GM12878 (cell line): ENCODE data around the gene P2RY11. TPM values are rescaled to one million over a fixed set of nuclear protein-coding genes. Genes with fewer than 3 reads are reported as not detected.

Source experiments
- ATAC-seq: fragments of 200-7000 bp; cut with Tn5 transposase; 3 replicates; pipeline ENCODE4 v1.9.1; 2020; ENCODE audit warnings: mild to moderate bottlenecking, moderate library complexity
- BruUV-seq: library from RNA; stranded (reverse); fragments of 400-500 nt; replicated peaks from 2 replicates; lab custom pipeline; 2021; lab: Mats Ljungman, UMichigan
- CTCF ChIA-PET: fragments of 300-600 bp; sonication (Branson Sonifier 250); formaldehyde crosslinking; extraction: SDS; loops from one replicate; lab custom pipeline; 2021; ENCODE audit warnings: inconsistent platforms; lab: Yijun Ruan, JAX
- POLR2A ChIA-PET: fragments of 350-600 bp; formaldehyde crosslinking; extraction: SDS; loops from one replicate; lab custom pipeline; 2021; ENCODE audit warnings: inconsistent platforms; lab: Charles Lee
- RAD21 ChIA-PET: fragments of 300-600 bp; sonication (Branson Sonifier 250); formaldehyde crosslinking; loops from one replicate; lab custom pipeline; 2023; ENCODE audit warnings: antibody characterized with exemption; ENCODE audit not compliant: unreplicated experiment; lab: Charles Lee
- SMC1A ChIA-PET: fragments of 300-600 bp; sonication (Branson Sonifier 250); formaldehyde crosslinking; loops from one replicate; lab custom pipeline; 2023; ENCODE audit not compliant: unreplicated experiment, uncharacterized antibody; lab: Charles Lee
- DNase-seq: peaks from one replicate; pipeline ENCODE4 v3.0.0-alpha.2; 2011; ENCODE audit warnings: low read depth, low spot score
- FAIRE-seq: peaks from 3 replicates; lab custom pipeline; 2011; peaks lifted over from hg19 to GRCh38; lab: Jason Lieb, UNC
- H2AFZ ChIP-seq: 2 replicates; pipeline ENCODE4 v1.6.0; 2011; ENCODE audit warnings: low read depth, low read length, control low read depth; ENCODE audit not compliant: control insufficient read depth
- H3K27ac ChIP-seq: 2 replicates; pipeline ENCODE4 v1.5.1; 2011; ENCODE audit warnings: control low read depth; ENCODE audit not compliant: control insufficient read depth, insufficient read depth
- H3K27me3 ChIP-seq, 2 experiments: replicated peaks in 1 of 2; 2 replicates each; pipeline versions ENCODE4 v1.6.0 to v1.6.1; 2011; ENCODE audit warnings: low read length in 1 of 2; ENCODE audit not compliant: control insufficient read depth in 2 of 2, insufficient read depth in 2 of 2
- H3K36me3 ChIP-seq, 2 experiments: 2 replicates each; pipeline ENCODE4 v1.5.1; 2011; ENCODE audit warnings: low read length in 1 of 2; ENCODE audit not compliant: control insufficient read depth in 2 of 2, insufficient read depth in 2 of 2
- H3K4me1 ChIP-seq: 2 replicates; pipeline ENCODE4 v1.6.1; 2011; ENCODE audit warnings: mild to moderate bottlenecking, low read length, moderate library complexity, mixed read lengths; ENCODE audit not compliant: control insufficient read depth, insufficient read depth
- H3K4me2 ChIP-seq: 2 replicates; pipeline ENCODE4 v1.6.0; 2011; ENCODE audit warnings: control low read depth; ENCODE audit not compliant: control insufficient read depth, insufficient read depth
- H3K4me3 ChIP-seq: fragments of 200-600 bp; sonication (generic); 2 replicates; pipeline ENCODE4 v1.5.1; 2016
- H3K79me2 ChIP-seq: 2 replicates; pipeline ENCODE4 v1.6.0; 2011; ENCODE audit warnings: low read length; ENCODE audit not compliant: control insufficient read depth, insufficient read depth
- H3K9ac ChIP-seq: 2 replicates; pipeline ENCODE4 v1.8.0; 2011; ENCODE audit warnings: low read length, control low read depth, mixed read lengths; ENCODE audit not compliant: control insufficient read depth, insufficient read depth
- H3K9me3 ChIP-seq: replicated peaks from 3 replicates; pipeline ENCODE4 v1.5.1; 2011; ENCODE audit warnings: mild to moderate bottlenecking, low read length; ENCODE audit not compliant: control insufficient read depth, insufficient read depth
- H4K20me1 ChIP-seq: 2 replicates; pipeline ENCODE4 v1.6.0; 2011; ENCODE audit not compliant: control insufficient read depth, insufficient read depth
- BCLAF1 ChIP-seq: fragments of 450-650 bp; IDR thresholded peaks from 2 replicates; pipeline ENCODE4 v1.6.1; 2017; ENCODE audit warnings: antibody characterized with exemption, mild to moderate bottlenecking, moderate library complexity
- CBFB ChIP-seq: IDR thresholded peaks from 2 replicates; pipeline ENCODE4 v1.6.1; 2016; ENCODE audit warnings: antibody characterized with exemption, low read depth
- CBX3 ChIP-seq: fragments of 200-600 bp; sonication (generic); IDR thresholded peaks from 2 replicates; pipeline ENCODE4 v1.6.1; 2016; ENCODE audit warnings: low read depth, borderline replicate concordance
- LARP7 ChIP-seq: fragments of 450-650 bp; IDR thresholded peaks from 2 replicates; pipeline ENCODE4 v1.6.1; 2017; ENCODE audit warnings: mild to moderate bottlenecking
- NBN ChIP-seq: fragments of 450-650 bp; IDR thresholded peaks from 2 replicates; pipeline ENCODE4 v1.6.1; 2016
- STAT1 ChIP-seq: fragments of 450-650 bp; conservative IDR thresholded peaks from 2 replicates; pipeline ENCODE4 v1.6.1; 2014; ENCODE audit warnings: antibody characterized with exemption, mild to moderate bottlenecking
- ZNF217 ChIP-seq: fragments of 450-650 bp; IDR thresholded peaks from 2 replicates; pipeline ENCODE4 v1.6.1; 2017; ENCODE audit warnings: antibody characterized with exemption, mild to moderate bottlenecking
- WGBS: methylation state at CpG from one replicate; pipeline ENCODE4 v1.1.6; 2016; ENCODE audit warnings: low lambda C conversion rate; ENCODE audit not compliant: insufficient replicate concordance, insufficient coverage; ENCODE audit errors: missing lambda C conversion rate; 5-methylcytosine and 5-hydroxymethylcytosine counted together
- in situ Hi-C: fragments of 300-500 bp; cut with MboI; formaldehyde crosslinking; loops from 9 replicates; pipeline ENCODE4 v1.14.3; 2018; ENCODE audit warnings: mixed read lengths
- intact Hi-C: fragments of 100-400 bp; cut with micrococcal nuclease; formaldehyde crosslinking; loops from one replicate; pipeline ENCODE4 v1.14.2; 2022; ENCODE audit not compliant: unreplicated experiment
- polyA plus RNA-seq, 11 experiments: library from polyadenylated mRNA; depleted of rRNA in 4 of 11; unstranded in 6 of 11; stranded (reverse) in 5 of 11; fragments of >200 nt; fragmentation: Nextera tagmentation in 4 of 11; fragmentation: Illumina TruSeq in 1 of 11; extraction: Ambion mirVana in 4 of 11; extraction: Trizol in 1 of 11; gene quantifications; 1 replicate in 1 of 11; 2 replicates in 10 of 11; pipeline versions ENCODE4 v1.2.1 to v1.2.3, GENCODE V29; 2011 to 2016; ENCODE audit warnings: inconsistent platforms in 2 of 11, missing spikeins in 2 of 11, low read depth in 1 of 11
- total RNA-seq, 4 experiments: library from RNA; depleted of rRNA in 3 of 4; stranded (reverse); fragments of >200 nt in 3 of 4; fragmentation: Illumina TruSeq in 1 of 4; extraction: Trizol in 1 of 4; gene quantifications; 2 replicates each; pipeline versions ENCODE4 v1.2.1 to v1.2.3, GENCODE V29; 2013 to 2021

P2RY11 gene
- total and polyA plus RNA-seq, 10 of the 15 experiments (the other 5 are each of a cell fraction or from before 2014, with no cell fraction given) = 0.14 to 46.5 (median 7.6) TPM

DNA sequence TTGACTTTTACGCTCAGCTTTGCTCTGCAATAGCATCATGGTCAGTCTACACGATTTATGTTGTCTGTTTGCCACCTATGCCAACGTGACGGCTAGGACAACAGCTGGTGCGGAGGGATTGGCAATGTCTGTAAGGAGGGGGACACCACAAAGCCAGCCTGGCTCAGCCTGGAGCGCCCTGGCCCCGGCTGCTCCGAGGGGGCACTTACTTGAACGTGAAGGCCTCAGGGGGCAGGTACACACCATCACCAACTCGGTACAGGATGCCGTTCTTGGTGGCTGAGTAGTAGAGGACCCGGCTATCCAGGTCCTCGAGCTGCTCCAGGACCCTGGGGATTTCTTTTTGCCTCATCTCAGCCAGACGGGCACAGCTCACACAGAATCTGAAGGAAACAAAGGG is 34.6 kb downstream of the P2RY11 start:
- H3K4me2 ChIP-seq = no peak overlapping the region
- H3K27ac ChIP-seq = no peak overlapping the region
- H3K27me3 ChIP-seq = no peaks in the 10 kb centered on the region
- ChIA-PET POLR2A (no interaction called here), RAD21 (no interaction called here), CTCF (no interaction called here), SMC1A (interaction anchor here (1.2 kb wide), 1 partner anchor 103 kb away, joined by 3 read pairs; no protein-coding TSS in a partner anchor)
- no peak overlapping the region for H2AFZ ChIP-seq
- no peaks in the 10 kb centered on the region for H3K79me2 ChIP-seq
- no peaks in the 10 kb centered on the region for H4K20me1 ChIP-seq
- no peaks in the 10 kb centered on the region for H3K9me3 ChIP-seq
- no peak for TF ChIP-seq CBFB
- TF ChIP-seq NBN = no peak
- no peak for TF ChIP-seq STAT1
- TF ChIP-seq CBX3 = no peak
- no peak for TF ChIP-seq LARP7
- TF ChIP-seq BCLAF1 = no peak
- no peak for TF ChIP-seq ZNF217
- H3K36me3 ChIP-seq = peaks cover 55 to 65% of the 10 kb centered on the region in 2 experiments
- no peak overlapping the region for H3K9ac ChIP-seq
- intact Hi-C loops (no loop called here), in situ Hi-C loops (no loop called here)
- no peaks in the 10 kb centered on the region for H3K4me1 ChIP-seq
- no TSS peak for BruUV-seq
- FAIRE-seq (no peak), ATAC-seq (no peak), DNase-seq (no peak)
- 96% methylated on average over 14 of the region's 14 CpGs for WGBS
- H3K4me3 ChIP-seq = no peak overlapping the region
